H1 (cell line): Measurements from ENCODE around the gene MICALL2. TPM values are rescaled to one million over a fixed set of nuclear protein-coding genes. Genes with fewer than 3 reads are reported as not detected.

Source experiments
- CTCF ChIA-PET: fragments of 300-600 bp; sonication (Branson Sonifier 250); formaldehyde crosslinking; loops from one replicate; lab custom pipeline; 2021; ENCODE audit not compliant: partially characterized antibody; lab: Charles Lee
- POLR2A ChIA-PET: fragments of 300-600 bp; sonication (Branson Sonifier 250); formaldehyde crosslinking; loops from one replicate; lab custom pipeline; 2021; ENCODE audit warnings: inconsistent platforms; ENCODE audit not compliant: partially characterized antibody; lab: Charles Lee
- DNase-seq, 2 experiments: peaks; one replicate each; pipeline versions ENCODE4 v3.0.0 to v3.0.0-alpha.2; 2010 to 2022; ENCODE audit warnings: low spot score in 2 of 2, low read depth in 1 of 2, mixed read lengths in 1 of 2
- FAIRE-seq: peaks from 2 replicates; lab custom pipeline; 2011; peaks lifted over from hg19 to GRCh38; lab: Jason Lieb, UNC
- H2AFZ ChIP-seq: 2 replicates; pipeline ENCODE4 v1.8.1; 2012; ENCODE audit warnings: low read length, inconsistent platforms
- H2AK5ac ChIP-seq: 2 replicates; pipeline ENCODE4 v1.6.1; 2013; ENCODE audit warnings: low read depth, low read length
- H2BK120ac ChIP-seq: replicated peaks from 2 replicates; pipeline ENCODE3; 2013; ENCODE audit warnings: low read depth, low read length, inconsistent platforms
- H2BK12ac ChIP-seq: 2 replicates; pipeline ENCODE4 v1.6.1; 2013; ENCODE audit warnings: low read depth, low read length
- H2BK15ac ChIP-seq: 2 replicates; pipeline ENCODE4 v1.6.1; 2013; ENCODE audit warnings: low read length
- H2BK20ac ChIP-seq: 2 replicates; pipeline ENCODE4 v1.6.1; 2013; ENCODE audit warnings: low read length
- H2BK5ac ChIP-seq: 2 replicates; pipeline ENCODE4 v1.6.1; 2013; ENCODE audit warnings: low read depth, low read length
- H3K14ac ChIP-seq: 2 replicates; pipeline ENCODE4 v1.6.1; 2013; ENCODE audit warnings: inconsistent platforms; ENCODE audit not compliant: insufficient read length
- H3K18ac ChIP-seq: 2 replicates; pipeline ENCODE4 v1.6.1; 2013; ENCODE audit warnings: low read length; ENCODE audit errors: extremely low read depth
- H3K23ac ChIP-seq: 2 replicates; pipeline ENCODE4 v1.6.1; 2013; ENCODE audit warnings: inconsistent platforms; ENCODE audit not compliant: insufficient read length
- H3K23me2 ChIP-seq: 2 replicates; pipeline ENCODE4 v1.6.1; 2013; ENCODE audit warnings: low read depth, low read length
- H3K27ac ChIP-seq: 2 replicates; pipeline ENCODE4 v1.6.1; 2011; ENCODE audit warnings: low read depth, low read length, inconsistent platforms
- H3K27me3 ChIP-seq, 4 experiments: replicated peaks in 1 of 4; 1 replicate in 1 of 4; 2 replicates in 3 of 4; pipeline versions ENCODE4 v1.6.1 to v1.8.1; 2011 to 2013; ENCODE audit warnings: low read length in 3 of 4, mild to moderate bottlenecking in 3 of 4, inconsistent platforms in 2 of 4, mixed read lengths in 2 of 4, moderate library complexity in 1 of 4; ENCODE audit not compliant: control insufficient read depth in 3 of 4, insufficient read depth in 3 of 4; ENCODE audit errors: extremely low read depth in 1 of 4
- H3K36me3 ChIP-seq, 4 experiments: 2 replicates each; pipeline versions ENCODE4 v1.6.1 to v1.8.1; 2011 to 2013; ENCODE audit warnings: mild to moderate bottlenecking in 4 of 4, low read length in 3 of 4, moderate library complexity in 2 of 4, control low read depth in 1 of 4, inconsistent platforms in 1 of 4; ENCODE audit not compliant: insufficient read depth in 4 of 4, control insufficient read depth in 2 of 4
- H3K4ac ChIP-seq: replicated peaks from 2 replicates; pipeline ENCODE3; 2013; ENCODE audit warnings: low read length, low read depth, mixed read lengths, inconsistent platforms; ENCODE audit not compliant: insufficient read length
- H3K4me1 ChIP-seq, 4 experiments: replicated peaks in 1 of 4; 1 replicate in 1 of 4; 2 replicates in 3 of 4; pipeline versions ENCODE4 v1.6.1 to v1.8.1; 2011 to 2013; ENCODE audit warnings: low read length in 3 of 4, inconsistent platforms in 2 of 4, mixed read lengths in 1 of 4; ENCODE audit not compliant: insufficient read depth in 4 of 4, control insufficient read depth in 3 of 4
- H3K4me2 ChIP-seq, 2 experiments: 2 replicates each; pipeline versions ENCODE4 v1.6.1 to v1.8.1; 2011 to 2013; ENCODE audit warnings: low read depth in 2 of 2, low read length in 2 of 2, control low read depth in 1 of 2, inconsistent platforms in 1 of 2, mild to moderate bottlenecking in 1 of 2; ENCODE audit not compliant: insufficient read depth in 1 of 2
- H3K4me3 ChIP-seq, 4 experiments: fragments of 200-600, 300-600 bp in 1 of 4; sonication (generic), shearing (Covaris generic), sonication (Bioruptor Twin) in 1 of 4; 2 replicates each; pipeline versions ENCODE4 v1.5.1 to v1.8.1; 2011 to 2016; ENCODE audit warnings: low read length in 4 of 4, low read depth in 3 of 4, control low read depth in 2 of 4, inconsistent platforms in 2 of 4, mild to moderate bottlenecking in 2 of 4, mixed read lengths in 1 of 4, moderate library complexity in 1 of 4; ENCODE audit not compliant: insufficient read depth in 2 of 4; ENCODE audit errors: extremely low read depth in 1 of 4
- H3K56ac ChIP-seq: replicated peaks from 2 replicates; pipeline ENCODE3; 2013; ENCODE audit warnings: low read depth, mild to moderate bottlenecking, mixed read lengths, low read length, inconsistent platforms; ENCODE audit not compliant: insufficient read length
- H3K79me1 ChIP-seq: 2 replicates; pipeline ENCODE4 v1.6.1; 2013; ENCODE audit warnings: low read depth, low read length, control low read depth
- H3K79me2 ChIP-seq, 2 experiments: 2 replicates each; pipeline versions ENCODE4 v1.6.1 to v1.8.1; 2012 to 2013; ENCODE audit warnings: low read length in 2 of 2, mild to moderate bottlenecking in 2 of 2, inconsistent platforms in 1 of 2; ENCODE audit not compliant: insufficient read depth in 2 of 2, control insufficient read depth in 1 of 2
- H3K9ac ChIP-seq, 4 experiments: replicated peaks in 1 of 4; 1 replicate in 1 of 4; 2 replicates in 3 of 4; pipeline versions ENCODE4 v1.6.1 to v1.8.1; 2011 to 2013; ENCODE audit warnings: low read depth in 3 of 4, low read length in 3 of 4, control low read depth in 2 of 4, mild to moderate bottlenecking in 2 of 4, moderate library complexity in 2 of 4, inconsistent platforms in 1 of 4; ENCODE audit errors: extremely low read depth in 1 of 4
- H3K9me3 ChIP-seq, 2 experiments: 2 replicates each; pipeline versions ENCODE4 v1.6.1 to v1.8.1; 2012 to 2013; ENCODE audit warnings: mild to moderate bottlenecking in 2 of 2, moderate library complexity in 2 of 2, control low read depth in 1 of 2, inconsistent platforms in 1 of 2, low read depth in 1 of 2, low read length in 1 of 2, mixed read lengths in 1 of 2; ENCODE audit not compliant: insufficient read depth in 2 of 2
- H4K20me1 ChIP-seq, 2 experiments: replicated peaks in 1 of 2; 2 replicates each; pipeline versions ENCODE3 to v1.8.1; 2011 to 2013; ENCODE audit warnings: inconsistent platforms in 2 of 2, low read length in 2 of 2, mild to moderate bottlenecking in 1 of 2; ENCODE audit not compliant: insufficient read depth in 2 of 2, control insufficient read depth in 1 of 2
- H4K5ac ChIP-seq: 2 replicates; pipeline ENCODE4 v1.6.1; 2013; ENCODE audit warnings: low read length, low read depth, mixed read lengths, inconsistent platforms; ENCODE audit not compliant: insufficient read length
- H4K8ac ChIP-seq: 2 replicates; pipeline ENCODE4 v1.8.0; 2013; ENCODE audit warnings: mild to moderate bottlenecking, moderate library complexity, low read length, inconsistent platforms; ENCODE audit not compliant: insufficient read depth; ENCODE audit errors: extremely low read depth
- H4K91ac ChIP-seq: replicated peaks from 2 replicates; pipeline ENCODE3; 2013; ENCODE audit warnings: low read length, mixed read lengths, inconsistent platforms; ENCODE audit not compliant: insufficient read length
- JUN ChIP-seq: IDR thresholded peaks from 2 replicates; pipeline ENCODE4 v1.6.1; 2011; ENCODE audit warnings: low read depth, mild to moderate bottlenecking, improper control_type of control experiment, low read length
- RBBP5 ChIP-seq: IDR thresholded peaks from 2 replicates; pipeline ENCODE4 v1.7.1; 2012; ENCODE audit warnings: low read depth, mild to moderate bottlenecking, inconsistent platforms, low read length, moderate library complexity, borderline replicate concordance
- RNF2 ChIP-seq: fragments of 200-900, 300-1000 bp; sonication (generic); IDR thresholded peaks from 2 replicates; pipeline ENCODE4 v1.7.1; 2016; ENCODE audit warnings: borderline replicate concordance, low read depth, mild to moderate bottlenecking, antibody characterized with exemption, low read length; ENCODE audit not compliant: poor library complexity, severe bottlenecking; ENCODE audit errors: missing control alignments
- WGBS, 2 experiments: shearing (Covaris generic) in 1 of 2; methylation state at CpG; one replicate each; pipeline versions ENCODE4 v1.1.6 to v1.1.7; 2013 to 2015; ENCODE audit warnings: low lambda C conversion rate in 2 of 2, mixed read lengths in 2 of 2, inconsistent platforms in 1 of 2, low coverage in 1 of 2, missing lambda C conversion rate in 1 of 2; ENCODE audit not compliant: insufficient replicate concordance in 2 of 2, insufficient coverage in 1 of 2, insufficient read length in 1 of 2; ENCODE audit errors: extremely low coverage in 1 of 2, missing lambda C conversion rate in 1 of 2; 5-methylcytosine and 5-hydroxymethylcytosine counted together
- polyA plus RNA-seq, 7 experiments: library from polyadenylated mRNA; depleted of rRNA in 3 of 7; stranded (reverse) in 5 of 7; unstranded in 2 of 7; fragments of >200 nt in 5 of 7; fragments of 200-250 nt in 2 of 7; gene quantifications; 1 replicate in 5 of 7; 2 replicates in 1 of 7; 4 replicates in 1 of 7; pipeline versions ENCODE4 v1.2.1 to v1.2.3, GENCODE V29; 2011 to 2013; ENCODE audit warnings: missing spikeins in 2 of 7, mixed read lengths in 2 of 7
- total RNA-seq: library from RNA; stranded (reverse); fragmentation: NEBNext Ultra II Directional; extraction: Animal tissue kit (Norgen Biotek cat#: 25700); gene quantifications from 2 replicates; pipeline ENCODE4 v1.2.1, GENCODE V29; 2021

Gene MICALL2
- total and polyA plus RNA-seq, 2 of the 8 experiments (the other 6 are each of a cell fraction or from before 2014, with no cell fraction given), result 5.3 to 8.5 TPM

- Histone ChIP-seq H3K56ac (no peak overlapping the region), H4K20me1 (no peaks in the 10 kb centered on the region), H3K36me3 (no peaks in the 10 kb centered on the region), H3K23ac (no peak overlapping the region), H2BK120ac (no peak overlapping the region), H3K18ac (no peak overlapping the region), H3K4me2 (no peak overlapping the region), H2BK20ac (no peak overlapping the region), H4K91ac (no peak overlapping the region), H3K9me3 (no peaks in the 10 kb centered on the region), H2BK5ac (no peak overlapping the region), H3K27me3 (no peaks in the 10 kb centered on the region), H2BK12ac (no peak overlapping the region), H3K23me2 (no peaks in the 10 kb centered on the region), H4K8ac (no peak overlapping the region), H2AFZ (no peak overlapping the region), H3K79me2 (no peaks in the 10 kb centered on the region), H4K5ac (no peak overlapping the region), H3K9ac (no peak overlapping the region), H3K4ac (no peak overlapping the region), H3K4me3 (no peak overlapping the region), H3K27ac (no peak overlapping the region), H3K79me1 (no peaks in the 10 kb centered on the region), H3K14ac (no peak overlapping the region), H3K4me1 (peaks cover 0 to 10% (median 5%) of the 10 kb centered on the region in 4 experiments; a peak in 5 of 7 replicates), H2AK5ac (no peak overlapping the region), H2BK15ac (no peak overlapping the region)
- FAIRE-seq, result no peak
- ChIA-PET CTCF (interaction anchor here (0.7 to 4.6 kb wide), 15 partner anchors 9 to 438 kb away, joined by 3 to 62 read pairs (median 5); no protein-coding TSS in a partner anchor), POLR2A (no interaction called here)
- 83% methylated on average over 10 of the region's 10 CpGs; no CpG with 5 or more reads in 1 of the 2 experiments for WGBS, 2 experiments
- TF ChIP-seq RNF2 (no peak), RBBP5 (no peak), JUN (no peak)
- no peak for DNase-seq
These were observed 28.0 kb downstream of the MICALL2 start for GRCh38 chr7:1431226-1431625.
